Endometrium (tissue), 2 donors: ENCODE results near the gene CGB3.
"Not testable (repeated sequence)": the region's sequence is repeated elsewhere in the genome, so short reads cannot be mapped to it uniquely, and the experiment has no call there.

Source experiments
- FAIRE-seq: peaks from 2 replicates; lab custom pipeline; 2012; peaks lifted over from hg19 to GRCh38; lab: Jason Lieb, UNC
- donor health status: control.
- donor health status: control.

The CGB3 gene

GRCh38 chr19:49042177-49042576 is 18.0 kb upstream of the CGB3 start:
- FAIRE-seq: no peak

GRCh38 chr19:49039736-49040135 is 15.6 kb upstream of the CGB3 start:
- not testable (repeated sequence) for FAIRE-seq

GRCh38 chr19:49038557-49039276 is 14.6 kb upstream of the CGB3 start:
- FAIRE-seq: not testable (repeated sequence)

- FAIRE-seq: not testable (repeated sequence)
Observed at GRCh38 chr19:49038111-49038510, 14.0 kb upstream of the CGB3 start.

DNA sequence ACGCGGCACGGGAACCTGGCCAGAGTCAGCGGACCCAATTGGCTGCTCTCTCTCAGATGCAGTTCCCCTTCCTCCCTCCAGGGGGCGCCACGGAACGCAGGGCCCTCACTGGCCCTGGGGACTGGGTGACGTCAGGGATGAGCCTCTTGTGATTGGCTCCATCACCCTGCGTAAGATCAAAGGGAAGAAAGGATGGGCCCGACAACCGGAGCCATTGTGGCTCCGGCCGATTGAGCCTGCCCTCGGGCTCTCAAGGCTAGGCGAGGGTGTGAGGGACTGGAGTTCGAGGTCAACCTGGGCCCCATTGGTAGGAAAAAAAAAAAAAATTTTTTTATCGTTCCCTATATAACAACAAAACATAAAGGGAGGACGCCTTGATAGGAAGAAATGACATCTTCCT is 12.7 kb upstream of the CGB3 start, which contains the start of gene CGB1:
CGB1 (minus strand) TSS at position 81 of the 400 bp plus-strand sequence. CDS start 184 bp downstream, outside the sequence.
- FAIRE-seq: not testable (repeated sequence)

- not testable (repeated sequence) for FAIRE-seq
Observed at GRCh38 chr19:49031642-49032301, 7.6 kb upstream of the CGB3 start, which contains the start of gene CGB2. CGB2 (plus strand) TSS chr19:49031890; CDS start chr19:49032096, 206 bp downstream.

GRCh38 chr19:49030323-49030722 is 6.2 kb upstream of the CGB3 start:
- not testable (repeated sequence) for FAIRE-seq

DNA sequence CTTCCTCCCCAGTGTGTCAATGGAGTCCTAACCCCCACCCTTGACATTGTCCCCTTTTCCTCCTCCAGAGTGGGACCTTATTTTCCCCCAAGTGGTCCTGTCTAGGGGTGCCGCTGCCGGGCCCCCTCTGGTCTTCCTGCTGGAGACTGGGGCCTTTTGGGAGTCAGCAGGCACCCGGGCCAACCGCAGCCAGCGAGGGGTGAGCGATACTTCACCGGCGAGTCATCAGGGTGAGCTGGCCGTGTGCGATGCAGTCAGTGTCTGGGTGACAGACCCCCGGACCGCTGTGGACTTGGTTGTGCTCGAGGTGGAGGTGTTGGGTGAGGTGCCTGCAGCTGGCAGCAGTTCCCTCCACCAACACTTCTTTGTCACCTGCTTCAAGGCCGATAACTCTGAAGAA is 5.6 kb upstream of the CGB3 start:
- not testable (repeated sequence) for FAIRE-seq

DNA sequence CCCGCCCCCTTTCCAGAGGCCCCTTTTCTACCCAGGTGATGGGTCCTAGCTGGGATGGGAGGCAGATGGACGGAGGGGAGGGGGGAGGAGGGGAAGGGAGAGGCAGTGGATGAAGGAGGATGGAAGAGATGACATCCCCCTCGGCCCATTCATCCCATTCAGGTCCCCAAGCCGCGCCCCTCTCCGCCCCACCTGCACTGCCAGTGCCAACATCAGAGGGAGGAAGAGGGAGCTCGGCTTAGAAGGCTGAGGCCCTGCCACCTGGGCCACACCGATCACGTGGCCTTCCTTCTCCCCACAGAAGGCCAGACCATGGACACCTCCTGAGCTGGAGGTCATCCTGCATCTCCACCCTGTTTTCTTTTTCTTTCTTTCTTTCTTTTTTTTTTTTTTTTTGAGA is 4.6 kb upstream of the CGB3 start:
- FAIRE-seq: not testable (repeated sequence)

DNA sequence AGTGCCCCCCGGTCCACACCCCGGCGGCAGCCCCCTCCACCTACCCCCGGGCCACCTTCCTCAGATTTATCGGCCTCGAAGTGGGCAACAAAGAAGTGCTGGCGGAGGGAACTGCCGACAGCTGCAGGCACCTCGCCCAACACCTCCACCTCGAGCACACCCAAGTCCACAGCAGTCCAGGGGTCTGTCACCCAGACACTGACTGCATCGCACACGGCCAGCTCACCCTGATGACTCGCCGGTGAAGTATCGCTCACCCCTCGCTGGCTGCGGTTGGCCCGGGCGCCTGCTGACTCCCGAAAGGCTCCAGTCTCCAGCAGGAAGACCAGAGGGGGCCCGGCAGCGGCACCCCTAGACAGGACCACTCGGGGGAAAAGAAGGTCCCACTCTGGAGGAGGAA is 1.5 kb upstream of the CGB3 start:
- not testable (repeated sequence) for FAIRE-seq

- FAIRE-seq: not testable (repeated sequence)
Observed at GRCh38 chr19:49025088-49025487, 955 bp upstream of the CGB3 start.

GRCh38 chr19:49022116-49022515 is 2.0 kb downstream of the CGB3 start:
- no peak for FAIRE-seq

DNA sequence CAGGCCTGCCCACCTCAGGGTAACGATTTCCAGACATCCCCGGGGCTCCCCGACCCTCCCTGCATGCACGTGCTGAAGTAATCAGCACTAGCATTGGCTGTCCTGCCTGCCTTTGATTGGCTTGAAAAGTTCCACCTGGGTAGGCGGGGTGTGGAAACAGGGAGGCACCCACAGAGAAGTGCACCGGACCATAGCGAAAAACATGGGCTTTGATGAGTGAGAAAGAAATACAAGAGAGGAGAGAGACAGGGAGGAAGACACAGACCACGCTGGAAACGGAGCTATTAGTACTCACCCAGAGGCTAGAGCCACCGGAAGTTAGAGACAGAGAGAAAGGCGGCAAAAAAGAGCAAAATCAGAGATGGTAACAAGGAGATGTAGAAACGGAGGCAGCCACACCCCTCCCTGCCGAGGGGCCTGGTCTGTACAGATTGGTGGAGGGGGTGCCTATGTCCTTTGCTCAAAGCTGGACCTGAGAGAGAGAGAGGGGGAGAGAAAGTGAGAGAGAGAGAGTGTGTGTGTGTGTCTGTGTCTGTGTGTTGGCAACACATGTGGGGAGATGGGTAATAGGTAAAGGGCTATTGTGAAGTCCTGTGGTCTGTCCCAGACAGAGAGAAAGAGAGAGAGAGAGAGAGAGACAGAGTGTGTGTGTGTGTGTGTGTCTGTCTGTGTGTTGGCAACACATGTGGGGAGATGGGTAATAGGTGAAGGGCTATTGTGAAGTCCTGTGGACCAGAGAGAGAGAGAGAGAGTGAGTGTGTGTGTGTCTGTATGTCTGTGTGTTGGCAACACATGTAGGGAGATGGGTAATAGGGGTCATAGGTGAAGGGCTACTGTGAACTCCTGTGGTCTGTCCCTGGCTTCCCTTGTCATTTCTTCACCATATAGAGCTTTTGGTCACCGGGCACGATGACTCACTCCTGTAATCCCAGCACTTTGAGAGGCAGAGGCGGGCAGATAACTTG is 2.9 kb downstream of the CGB3 start:
- FAIRE-seq: no peak

DNA sequence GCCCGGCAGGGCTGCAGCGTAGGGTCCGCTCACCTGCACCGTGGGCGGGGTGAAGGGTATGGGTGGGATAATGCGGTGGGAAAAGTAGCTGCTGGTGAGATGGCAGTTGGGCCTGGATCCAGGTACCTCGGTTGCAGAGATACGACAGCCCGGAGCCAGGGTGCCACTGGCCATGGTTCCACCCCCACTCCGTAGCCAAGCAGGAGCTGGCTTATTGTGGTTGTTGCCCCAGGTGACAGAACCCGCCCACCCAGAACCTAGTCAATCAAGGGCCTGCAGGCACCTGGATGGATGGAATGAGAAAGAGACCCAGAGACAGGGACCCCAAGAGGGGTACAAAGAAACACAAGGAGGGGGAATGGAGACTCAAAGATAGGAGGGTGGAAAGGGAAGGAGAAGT is 3.8 kb downstream of the CGB3 start:
- no peak for FAIRE-seq

DNA sequence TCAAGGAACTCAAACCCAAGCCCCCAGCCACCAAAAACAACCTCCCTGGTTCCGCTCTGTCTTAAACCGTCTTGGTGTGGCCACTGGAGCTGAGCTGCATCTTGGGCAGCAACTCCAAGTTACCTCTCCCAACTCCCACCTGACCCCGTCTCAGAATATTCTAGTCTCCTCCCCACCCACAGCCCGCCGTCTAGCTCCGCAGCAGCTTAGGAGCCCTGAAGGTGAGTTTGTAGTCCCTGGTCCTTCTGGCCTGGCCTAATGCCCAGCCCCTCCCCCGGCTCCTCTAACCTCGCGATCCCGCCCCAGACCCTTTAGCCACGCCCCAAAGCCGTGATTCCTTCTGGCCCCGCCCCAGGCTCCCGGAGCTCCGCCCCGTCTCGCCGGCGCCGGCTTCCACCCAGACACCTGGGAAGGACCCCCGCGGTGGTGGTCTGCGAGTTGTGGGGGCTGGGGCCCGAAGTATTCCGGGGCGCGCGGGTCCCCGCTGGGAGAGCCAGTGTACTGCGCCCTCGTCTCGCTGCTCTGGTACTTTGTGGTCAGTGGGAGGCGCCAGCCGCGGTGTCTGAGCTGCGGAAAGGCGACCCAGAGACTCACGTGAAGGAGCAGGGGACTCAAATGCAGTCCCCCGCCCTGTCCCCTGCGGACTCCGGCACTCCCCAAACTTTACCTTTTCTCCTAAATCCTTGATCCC is 4.7 kb downstream of the CGB3 start:
- FAIRE-seq: no peak

DNA sequence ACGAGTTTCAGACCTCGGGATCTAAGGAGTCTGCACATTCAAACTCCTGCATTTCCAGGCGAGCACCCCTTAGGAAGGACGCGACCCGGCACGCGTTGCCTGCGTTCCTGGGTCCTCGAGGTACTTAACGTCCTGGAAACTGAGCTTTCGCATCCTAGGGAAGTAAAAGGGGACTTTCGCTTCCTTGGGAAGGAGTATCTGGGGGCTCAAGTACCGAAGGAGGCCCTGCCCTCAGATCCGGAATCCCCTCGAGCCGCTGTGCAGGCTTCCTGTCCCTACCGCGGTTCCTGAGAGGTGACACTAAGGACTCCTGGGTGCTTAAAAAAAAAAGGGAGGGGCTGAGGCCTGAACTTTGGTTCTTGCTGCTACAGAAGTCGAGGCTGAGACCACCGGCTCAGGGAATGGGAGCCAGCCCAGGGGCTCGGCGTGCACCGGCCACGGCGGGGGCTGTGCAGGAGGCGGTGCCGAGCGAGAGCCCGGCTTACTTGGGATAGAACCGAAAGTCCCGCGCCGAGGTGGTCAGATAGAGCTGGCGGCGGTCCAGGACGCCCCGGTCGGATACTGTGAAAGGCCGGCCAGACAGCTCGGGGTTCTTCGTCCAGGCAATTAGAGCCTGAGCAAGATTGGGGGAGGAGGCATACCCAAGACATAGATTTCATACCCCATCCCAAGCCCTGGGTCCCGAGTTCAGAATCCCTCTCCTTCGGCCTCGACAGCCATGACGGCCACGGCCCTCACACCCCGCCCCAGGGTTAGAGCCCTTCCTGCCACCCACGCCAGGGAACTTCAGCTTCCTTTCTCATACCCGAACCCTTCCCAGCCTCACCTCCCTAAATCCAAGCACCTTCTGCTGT is 5.5 kb downstream of the CGB3 start:
- FAIRE-seq: not testable (repeated sequence)

GRCh38 chr19:49017666-49018351 is 6.3 kb downstream of the CGB3 start:
- FAIRE-seq: no peak

- no peak for FAIRE-seq
Observed at GRCh38 chr19:49017041-49017665, 7.0 kb downstream of the CGB3 start, which contains the start of gene LHB. LHB (minus strand) TSS chr19:49017091; CDS start chr19:49017081, 10 bp downstream.

- FAIRE-seq: no peak
Observed at GRCh38 chr19:49016067-49016839, 7.9 kb downstream of the CGB3 start.
